Bronchial epithelial cell (primary cell): ENCODE data around the gene ZNF391. TPM values are rescaled to one million over a fixed set of nuclear protein-coding genes. Genes with fewer than 3 reads are reported as not detected.
"Not testable (repeated sequence)": the region's sequence is repeated elsewhere in the genome, so short reads cannot be mapped to it uniquely, and the experiment has no call there.

ENCODE experiments used
- DNase-seq: peaks from one replicate; pipeline ENCODE4 v3.0.0-alpha.2; 2010; ENCODE audit warnings: low read depth
- FAIRE-seq: peaks from 2 replicates; lab custom pipeline; 2011; peaks lifted over from hg19 to GRCh38; lab: Jason Lieb, UNC
- H3K27me3 ChIP-seq: 2 replicates; pipeline ENCODE4 v1.5.1; 2011; ENCODE audit warnings: low read length; ENCODE audit not compliant: control insufficient read depth, insufficient read depth
- H3K36me3 ChIP-seq: 2 replicates; pipeline ENCODE4 v1.5.1; 2011; ENCODE audit warnings: low read length; ENCODE audit not compliant: control insufficient read depth, insufficient read depth
- H3K4me3 ChIP-seq: 2 replicates; pipeline ENCODE4 v1.5.1; 2011; ENCODE audit warnings: mild to moderate bottlenecking, low read depth, low read length, control low read depth
- total RNA-seq: library from RNA; depleted of rRNA; stranded (reverse); fragments of >200 nt; gene quantifications from 2 replicates; pipeline ENCODE4 v1.2.1, GENCODE V29; 2014
- TF ChIP-seq, protein P1 (sequence below): IDR thresholded peaks from 2 replicates; pipeline ENCODE4 v1.5.1; 2011; ENCODE audit warnings: mild to moderate bottlenecking, moderate library complexity, low read length, control low read depth, inconsistent platforms; ENCODE audit not compliant: insufficient read depth, severe bottlenecking

Gene ZNF391
- total RNA-seq, 1 donor from 2014 or later = 0.53 TPM

DNA sequence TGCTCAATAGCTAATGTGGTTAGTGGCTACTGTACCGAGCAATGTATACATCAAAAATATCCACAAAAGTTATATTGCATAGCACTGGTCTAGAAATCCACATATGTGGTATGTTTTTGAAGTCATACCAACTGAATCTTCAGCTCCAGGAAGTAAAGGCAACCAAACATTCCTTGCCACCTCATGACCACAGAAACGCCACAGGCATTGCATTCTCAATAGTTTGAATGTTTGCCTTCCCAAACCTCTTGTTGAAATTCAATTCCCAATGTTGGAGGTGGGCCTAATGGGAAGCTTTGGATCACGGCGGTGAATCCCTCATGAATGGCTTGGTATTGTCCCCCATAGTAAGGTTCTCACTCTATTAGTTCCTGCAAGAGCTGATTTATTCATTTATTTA lies 18.2 kb upstream of the ZNF391 start:
- DNase-seq (no peak), FAIRE-seq (no peak)
- Histone ChIP-seq H3K27me3 (no peaks in the 10 kb centered on the region), H3K4me3 (no peak overlapping the region), H3K36me3 (no peaks in the 10 kb centered on the region)
- TF ChIP-seq, protein P1, sequence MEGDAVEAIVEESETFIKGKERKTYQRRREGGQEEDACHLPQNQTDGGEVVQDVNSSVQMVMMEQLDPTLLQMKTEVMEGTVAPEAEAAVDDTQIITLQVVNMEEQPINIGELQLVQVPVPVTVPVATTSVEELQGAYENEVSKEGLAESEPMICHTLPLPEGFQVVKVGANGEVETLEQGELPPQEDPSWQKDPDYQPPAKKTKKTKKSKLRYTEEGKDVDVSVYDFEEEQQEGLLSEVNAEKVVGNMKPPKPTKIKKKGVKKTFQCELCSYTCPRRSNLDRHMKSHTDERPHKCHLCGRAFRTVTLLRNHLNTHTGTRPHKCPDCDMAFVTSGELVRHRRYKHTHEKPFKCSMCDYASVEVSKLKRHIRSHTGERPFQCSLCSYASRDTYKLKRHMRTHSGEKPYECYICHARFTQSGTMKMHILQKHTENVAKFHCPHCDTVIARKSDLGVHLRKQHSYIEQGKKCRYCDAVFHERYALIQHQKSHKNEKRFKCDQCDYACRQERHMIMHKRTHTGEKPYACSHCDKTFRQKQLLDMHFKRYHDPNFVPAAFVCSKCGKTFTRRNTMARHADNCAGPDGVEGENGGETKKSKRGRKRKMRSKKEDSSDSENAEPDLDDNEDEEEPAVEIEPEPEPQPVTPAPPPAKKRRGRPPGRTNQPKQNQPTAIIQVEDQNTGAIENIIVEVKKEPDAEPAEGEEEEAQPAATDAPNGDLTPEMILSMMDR = no peak

DNA sequence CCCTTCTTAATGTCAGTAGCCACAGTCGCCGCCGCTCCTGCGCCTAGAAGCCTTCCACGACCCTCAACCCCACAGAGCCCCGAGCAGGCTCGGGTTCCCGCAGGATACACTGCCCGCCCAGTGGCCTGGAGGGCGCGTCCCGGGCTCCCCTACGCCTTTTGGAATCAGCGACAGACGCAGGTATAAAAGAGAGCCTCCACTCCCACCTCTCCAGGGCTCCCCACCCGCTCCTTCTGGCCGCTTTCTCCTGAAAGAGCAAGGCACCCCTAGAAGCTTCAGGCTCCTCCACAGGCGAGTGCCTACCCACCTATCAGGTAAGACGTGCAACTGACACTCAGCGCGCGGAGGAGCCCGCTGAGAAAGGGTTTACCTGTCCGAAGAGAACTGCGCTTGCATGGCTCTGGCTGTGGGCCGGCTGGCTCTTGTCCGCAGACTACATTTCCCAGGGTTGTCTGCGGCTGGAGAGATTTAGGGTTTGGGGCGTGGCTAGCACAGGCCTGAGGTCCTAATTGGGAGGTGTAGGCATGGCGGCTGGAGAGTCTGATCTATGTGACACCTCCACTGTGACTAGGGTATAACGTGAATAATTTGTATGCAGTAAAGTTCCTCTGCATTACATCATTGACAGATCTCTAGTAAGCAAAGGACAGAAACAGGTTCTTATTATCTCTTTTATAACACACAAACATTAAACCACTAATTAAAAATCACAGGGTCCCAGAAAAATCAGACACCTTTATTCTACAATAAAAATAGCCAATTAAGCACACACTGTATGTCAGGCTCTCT lies 13.5 kb upstream of the ZNF391 start:
- peak overlapping the region; percentile 62 for H3K4me3 ChIP-seq
- FAIRE-seq (peak; percentile 72), DNase-seq (peak; percentile 88)
- TF ChIP-seq, protein P1 = no peak
- no peaks in the 10 kb centered on the region for H3K27me3 ChIP-seq
- no peaks in the 10 kb centered on the region for H3K36me3 ChIP-seq

DNA sequence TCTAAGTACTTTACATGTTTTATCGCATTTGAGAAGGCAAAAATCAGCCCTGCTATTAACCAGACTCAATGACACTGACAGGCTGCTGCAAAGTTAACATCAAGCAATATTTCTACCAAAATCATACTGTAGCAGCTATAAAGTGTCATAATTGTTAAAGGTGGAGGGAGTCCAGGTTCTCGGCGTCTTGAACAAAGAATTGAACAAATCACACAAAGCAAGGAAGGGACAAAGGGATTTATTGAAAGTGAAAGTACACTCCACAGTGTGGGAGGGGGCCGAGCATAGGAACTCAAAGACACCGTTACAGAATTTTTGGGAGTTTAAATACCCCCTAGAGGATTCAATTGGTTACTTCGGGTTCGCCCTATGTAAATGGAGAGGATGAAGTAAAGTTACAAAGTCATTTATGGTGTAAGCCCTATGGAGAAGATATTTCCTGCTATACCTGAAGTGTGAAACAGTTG lies 12.9 kb upstream of the ZNF391 start:
- no peak for DNase-seq
- H3K4me3 ChIP-seq = peak overlapping the region; percentile 14
- TF ChIP-seq, protein P1 = no peak

DNA sequence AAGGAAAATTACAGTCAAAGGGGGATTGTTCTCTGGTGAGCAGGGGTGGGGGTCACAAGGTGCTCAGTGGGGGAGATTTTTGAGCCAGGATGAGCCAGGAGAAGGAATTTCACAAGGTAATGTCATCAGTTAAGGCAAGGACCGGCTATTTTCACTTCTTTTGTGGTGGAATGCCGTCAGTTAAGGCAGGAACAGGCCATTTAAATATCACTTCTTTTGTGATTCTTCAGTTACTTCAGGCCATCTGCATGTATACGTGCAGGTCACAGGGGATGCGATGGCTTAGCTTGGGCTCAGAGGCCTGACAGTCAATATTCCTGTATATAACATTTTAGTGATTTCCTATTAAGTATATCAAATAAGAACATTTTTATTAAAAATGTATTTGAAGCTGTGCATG lies 10.2 kb upstream of the ZNF391 start:
- not testable (repeated sequence) for H3K4me3 ChIP-seq, FAIRE-seq, H3K27me3 ChIP-seq, H3K36me3 ChIP-seq, DNase-seq

More for the DNA sequence above, 12.9 kb upstream of the ZNF391 start:
- no peaks in the 10 kb centered on the region for H3K27me3 ChIP-seq
- FAIRE-seq = no peak
- no peaks in the 10 kb centered on the region for H3K36me3 ChIP-seq

DNA sequence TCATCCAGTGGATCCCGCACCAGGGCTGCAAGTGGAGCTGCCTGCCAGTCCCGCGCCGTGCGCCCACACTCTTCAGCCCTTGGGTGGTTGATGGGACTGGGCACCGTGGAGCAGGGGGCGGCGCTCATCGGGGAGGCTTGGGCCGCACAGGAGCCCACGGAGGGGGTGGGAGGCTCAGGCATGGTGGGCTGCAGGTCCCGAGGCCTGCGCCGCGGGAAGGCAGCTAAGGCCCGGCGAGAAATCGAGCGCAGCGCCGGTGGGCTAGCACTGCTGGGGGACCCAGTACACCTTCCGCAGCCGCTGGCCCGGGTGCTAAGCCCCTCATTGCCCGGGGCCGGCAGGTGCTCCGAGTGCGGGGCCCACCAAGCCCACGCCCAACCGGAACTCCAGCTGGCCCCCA lies 7.6 kb upstream of the ZNF391 start:
- DNase-seq, H3K4me3 ChIP-seq, FAIRE-seq, H3K36me3 ChIP-seq, H3K27me3 ChIP-seq: not testable (repeated sequence)

DNA sequence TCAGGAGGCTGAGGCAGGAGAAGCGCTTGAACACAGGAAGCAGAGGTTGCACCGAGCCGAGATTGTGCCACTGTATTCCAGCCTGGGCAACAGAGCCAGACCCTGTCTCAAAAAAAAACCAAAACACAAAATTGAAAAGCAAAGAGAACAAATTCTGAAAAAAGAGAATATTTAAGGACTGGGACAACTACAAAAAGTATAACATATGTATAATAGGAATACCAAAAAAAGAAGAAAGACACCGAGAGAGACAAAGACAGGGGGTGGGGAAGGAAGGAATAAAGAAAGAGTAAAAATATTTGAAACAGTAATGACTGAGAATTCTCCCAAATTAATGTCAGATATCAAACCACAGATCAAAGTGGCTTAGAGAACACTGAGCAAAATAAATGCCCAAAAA lies 5.5 kb upstream of the ZNF391 start:
- Histone ChIP-seq H3K4me3 (no peak overlapping the region), H3K27me3 (no peaks in the 10 kb centered on the region), H3K36me3 (no peaks in the 10 kb centered on the region)
- FAIRE-seq (no peak), DNase-seq (no peak)
- TF ChIP-seq, protein P1 = no peak
